Measurements from ENCODE around the gene EVPL.
A peak's percentile ranks its signal among the peaks of the same experiment; 100 is the strongest.

The EVPL gene

GRCh38 chr17:76018801-76019200 lies 8.3 kb downstream of the EVPL start:
- DNase-seq (ENCODE audit: low spot score), result no peak
- no peak for FAIRE-seq

DNA sequence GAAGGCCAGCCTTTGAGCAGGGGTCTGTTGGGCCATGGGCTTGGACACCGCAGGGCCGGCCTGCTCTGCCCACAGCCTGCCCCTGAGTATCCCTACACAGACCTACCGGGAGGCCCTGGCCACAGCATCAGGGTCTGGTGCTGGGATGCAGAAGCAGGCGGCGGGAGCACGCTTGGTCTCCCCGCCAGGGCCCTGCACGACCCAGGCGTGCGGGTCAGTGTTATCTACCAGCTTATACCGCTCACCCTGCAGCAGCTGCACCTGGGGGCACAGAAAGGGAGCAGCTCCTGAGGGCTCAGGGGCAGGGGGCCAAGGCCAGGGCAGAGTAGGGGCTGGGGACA lies 8.8 kb downstream of the EVPL start:
- FAIRE-seq (peak; percentile 32), DNase-seq (ENCODE audit: low spot score) (no peak)

DNA sequence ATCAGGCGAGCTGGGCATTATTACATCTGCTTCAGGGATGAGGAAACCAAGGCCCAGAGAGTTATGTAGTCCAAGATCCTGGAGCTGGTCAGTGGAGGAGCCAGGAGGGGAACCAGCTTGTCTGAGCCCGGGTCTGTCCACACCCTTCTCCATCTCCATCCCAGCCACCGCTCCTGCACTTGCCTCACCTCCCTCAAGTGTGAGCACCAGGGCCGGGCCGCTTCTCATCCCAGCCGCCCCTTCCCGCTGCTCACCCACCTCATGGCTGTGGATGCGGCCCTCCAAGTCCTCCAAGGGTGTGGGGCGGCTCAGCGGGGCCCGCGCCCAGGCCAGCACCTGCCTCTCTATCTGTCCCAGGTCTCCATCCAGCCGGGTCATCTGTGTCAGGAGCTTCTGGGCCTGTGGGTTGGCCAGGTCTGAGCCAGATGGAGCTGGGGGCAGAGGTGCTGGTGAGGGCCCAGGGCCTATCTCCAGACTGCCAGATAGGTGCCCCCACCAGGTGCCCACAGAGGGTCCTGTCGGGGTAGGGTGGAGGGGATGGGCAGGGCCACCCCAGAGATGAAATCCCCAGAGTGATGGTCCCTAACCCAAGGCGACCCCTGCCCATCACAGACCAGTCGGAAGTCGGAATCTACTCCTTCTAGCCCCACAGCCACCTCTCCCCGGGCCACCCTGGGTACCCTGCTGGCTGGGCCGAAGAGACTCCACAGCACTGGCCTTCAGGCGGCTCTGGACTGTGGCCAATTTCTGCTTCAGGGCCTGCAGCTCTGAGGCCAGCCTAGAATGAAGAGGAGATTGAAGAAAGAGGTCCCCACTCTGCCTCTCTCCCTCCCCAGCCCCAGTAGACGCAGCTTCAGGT lies 9.4 kb downstream of the EVPL start:
- FAIRE-seq (no peak), DNase-seq (ENCODE audit: low spot score) (no peak)

DNA sequence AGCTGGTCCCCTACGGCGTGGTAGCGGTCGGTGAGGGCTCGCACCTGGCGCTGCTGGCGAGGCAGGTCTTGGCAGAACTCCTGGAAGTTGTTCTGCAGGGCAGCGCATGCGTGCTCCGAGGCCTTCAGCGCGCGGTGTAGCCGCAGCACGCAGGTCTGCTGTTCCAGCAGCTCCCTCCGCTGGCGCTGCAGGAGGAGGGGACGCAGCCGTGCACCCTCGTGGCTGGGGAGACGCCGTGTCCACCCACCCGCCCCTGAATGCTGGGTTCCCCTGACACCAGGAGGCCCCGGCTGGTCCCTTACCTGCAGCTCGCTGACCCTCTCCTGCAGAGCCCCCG lies 12.2 kb downstream of the EVPL start:
- FAIRE-seq (no peak), DNase-seq (ENCODE audit: low spot score) (no peak)

- DNase-seq (ENCODE audit: low spot score), result peak; percentile 93
- FAIRE-seq, result peak; percentile 94
These were observed 12.8 kb downstream of the EVPL start for GRCh38 chr17:76014100-76014924.

- FAIRE-seq (peak; percentile 44), DNase-seq (ENCODE audit: low spot score) (no peak)
These were observed 13.7 kb downstream of the EVPL start for GRCh38 chr17:76013377-76013932.

- no peak for DNase-seq (ENCODE audit: low spot score)
- no peak for FAIRE-seq
These were observed 15.2 kb downstream of the EVPL start for GRCh38 chr17:76011951-76012350.

DNA sequence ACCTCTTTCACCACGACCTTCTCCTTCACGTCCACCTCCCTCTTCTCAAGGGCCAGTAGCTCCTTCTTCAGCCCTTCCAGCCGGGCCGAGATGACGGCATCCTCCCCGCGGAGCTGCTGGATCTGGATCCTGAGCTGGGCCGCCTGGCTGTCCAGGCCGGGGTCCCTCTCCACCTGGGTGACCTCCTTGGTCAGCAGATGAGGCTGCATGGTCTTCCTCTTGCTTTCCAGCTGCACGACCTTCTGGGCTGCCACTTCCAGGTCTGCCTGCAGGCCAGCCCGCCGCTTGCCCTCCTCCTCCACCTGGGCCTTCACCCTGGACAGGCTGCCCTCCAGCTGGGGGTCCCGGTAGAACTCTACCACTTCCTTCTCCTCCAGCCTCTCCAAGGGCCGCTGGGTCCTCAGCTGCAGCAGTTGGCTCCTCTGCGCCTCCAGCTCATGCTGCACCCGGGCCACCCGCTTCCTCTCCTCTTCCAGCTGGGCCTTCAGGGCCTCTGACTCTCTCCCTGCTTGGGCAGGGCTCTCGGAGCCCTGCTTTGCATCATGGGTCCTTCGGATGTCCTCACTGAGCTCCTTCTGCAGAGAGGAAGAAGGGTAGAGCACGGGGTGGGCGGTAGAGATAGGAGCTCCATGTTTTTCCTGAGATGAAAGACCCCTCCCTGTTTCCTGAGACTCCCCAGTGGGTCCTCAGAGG lies 17.0 kb downstream of the EVPL start:
- FAIRE-seq (no peak), DNase-seq (ENCODE audit: low spot score) (no peak)

GRCh38 chr17:76009447-76009846 lies 17.7 kb downstream of the EVPL start:
- FAIRE-seq (no peak), DNase-seq (ENCODE audit: low spot score) (no peak)

DNA sequence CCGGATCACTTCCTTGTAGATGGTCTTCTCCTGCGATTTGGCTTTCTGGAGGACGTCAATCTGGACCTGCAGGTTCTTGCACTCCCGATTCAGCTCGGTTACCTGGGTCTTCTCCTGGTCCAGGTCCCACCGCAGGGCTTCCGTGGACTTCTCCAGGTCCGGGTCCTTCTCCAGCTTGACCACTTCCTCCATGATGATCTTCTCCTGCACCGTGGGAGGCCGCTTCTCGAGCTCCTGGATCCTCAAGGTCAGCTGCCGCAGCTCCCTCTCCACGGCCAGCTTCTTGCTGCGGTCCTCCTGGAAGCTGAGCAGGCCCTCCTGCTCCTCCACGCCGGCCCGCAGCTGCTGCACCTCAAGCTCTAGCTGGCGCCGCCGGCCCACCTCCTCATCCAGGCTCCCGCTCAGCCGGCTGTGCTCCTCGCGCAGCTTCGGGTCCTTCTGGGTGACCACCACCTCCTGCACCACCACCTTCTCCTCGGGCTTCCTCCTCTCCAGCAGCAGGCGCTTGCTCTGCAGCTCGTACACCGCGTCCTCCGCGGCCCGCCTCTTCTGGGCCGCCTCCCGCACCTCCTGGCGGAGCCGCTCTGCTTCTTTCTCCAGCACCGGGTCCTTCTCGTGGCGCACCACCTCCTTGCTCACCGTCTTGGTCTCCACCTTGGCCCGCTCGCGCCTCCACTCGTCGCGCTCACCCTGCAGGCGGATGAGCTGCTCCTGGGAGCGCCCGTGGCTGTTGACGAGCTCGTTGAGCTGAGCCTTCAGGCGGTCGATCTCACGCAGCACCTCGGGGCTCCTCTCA lies 18.3 kb downstream of the EVPL start:
- DNase-seq (ENCODE audit: low spot score), result no peak

DNA sequence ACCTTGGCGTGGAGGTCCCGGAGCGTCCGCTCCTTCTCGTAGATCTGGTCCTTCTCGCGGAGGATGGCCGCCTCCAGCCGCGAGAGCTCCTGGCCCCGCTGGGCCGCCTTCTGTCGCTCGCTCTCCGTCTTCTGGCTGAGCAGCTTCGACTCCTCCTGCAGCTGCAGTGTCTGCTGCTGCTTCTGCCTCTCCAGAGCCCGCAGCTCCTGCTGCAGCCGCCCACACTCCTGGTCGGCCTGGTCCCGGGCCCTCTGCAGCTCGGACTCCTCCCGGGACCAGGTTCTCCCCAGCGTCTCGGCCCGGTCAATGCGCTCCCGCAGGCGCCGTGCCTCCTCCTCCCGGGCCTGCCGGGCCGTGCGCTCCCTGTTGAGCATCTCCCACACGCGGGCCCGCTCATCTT lies 18.9 kb downstream of the EVPL start:
- no peak for DNase-seq (ENCODE audit: low spot score)
- FAIRE-seq, result no peak

More for the DNA sequence above, 18.3 kb downstream of the EVPL start:
- no peak for FAIRE-seq

DNA sequence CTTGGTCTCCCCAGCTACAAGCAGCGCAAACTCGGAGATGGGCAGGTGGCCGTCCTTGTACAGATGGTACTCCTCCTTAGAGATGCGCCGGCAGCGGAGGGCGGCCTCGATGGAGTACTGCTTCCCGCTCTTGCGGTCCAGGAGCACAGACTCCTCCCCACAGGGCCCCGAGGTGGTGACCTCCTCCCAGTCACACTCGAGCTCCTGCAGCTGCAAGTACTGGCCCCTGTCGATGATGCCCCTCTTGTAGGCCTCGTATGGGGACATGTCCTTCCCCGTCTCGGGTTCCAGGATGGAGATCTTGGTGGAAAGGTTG lies 19.3 kb downstream of the EVPL start:
- FAIRE-seq, result no peak
- DNase-seq (ENCODE audit: low spot score), result no peak

- DNase-seq (ENCODE audit: low spot score), result no peak
- FAIRE-seq, result peak; percentile 50
These were observed 19.8 kb downstream of the EVPL start for GRCh38 chr17:76007131-76007849.

DNA sequence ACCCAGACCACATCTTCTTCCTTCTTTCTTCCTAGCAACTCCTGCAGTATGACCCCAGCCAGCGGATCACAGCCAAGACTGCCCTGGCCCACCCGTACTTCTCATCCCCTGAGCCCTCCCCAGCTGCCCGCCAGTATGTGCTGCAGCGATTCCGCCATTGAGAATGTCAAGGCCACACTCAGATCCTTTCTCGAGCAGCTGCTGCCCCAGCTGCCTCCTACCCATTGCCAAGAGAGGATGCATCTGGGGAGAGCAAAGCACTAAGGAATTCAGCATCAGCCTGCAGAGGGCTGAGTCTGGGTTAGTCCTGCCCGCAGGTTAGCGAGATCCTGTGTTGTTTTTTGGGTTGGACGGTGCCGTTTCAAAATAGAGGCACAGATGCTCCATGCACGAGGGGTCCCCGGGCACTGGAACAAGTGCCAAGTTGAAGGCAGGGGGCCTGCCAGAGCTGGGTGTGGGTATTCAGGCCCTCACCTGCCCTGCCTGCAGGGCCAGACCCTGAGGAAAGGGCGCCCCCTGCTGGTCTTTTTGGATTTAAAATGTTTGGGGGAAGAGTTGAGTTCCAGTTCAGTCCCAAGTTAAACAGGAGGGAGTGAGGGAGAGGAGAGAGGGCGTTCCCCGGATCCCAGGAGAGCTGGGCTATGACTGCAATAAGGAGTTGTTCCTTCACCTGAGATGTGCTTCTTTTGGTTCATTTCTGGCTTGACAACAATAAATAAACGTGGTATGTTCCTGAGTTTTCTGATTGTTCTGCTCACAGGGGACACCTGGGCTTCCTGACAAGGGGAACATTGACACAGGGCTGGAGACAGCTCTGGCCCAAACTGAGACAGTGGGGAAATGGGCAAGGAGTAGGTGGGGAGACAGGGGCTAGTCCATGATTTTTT lies 21.6 kb downstream of the EVPL start:
- DNase-seq (ENCODE audit: low spot score) (peak; percentile 80), FAIRE-seq (peak; percentile 69)

DNA sequence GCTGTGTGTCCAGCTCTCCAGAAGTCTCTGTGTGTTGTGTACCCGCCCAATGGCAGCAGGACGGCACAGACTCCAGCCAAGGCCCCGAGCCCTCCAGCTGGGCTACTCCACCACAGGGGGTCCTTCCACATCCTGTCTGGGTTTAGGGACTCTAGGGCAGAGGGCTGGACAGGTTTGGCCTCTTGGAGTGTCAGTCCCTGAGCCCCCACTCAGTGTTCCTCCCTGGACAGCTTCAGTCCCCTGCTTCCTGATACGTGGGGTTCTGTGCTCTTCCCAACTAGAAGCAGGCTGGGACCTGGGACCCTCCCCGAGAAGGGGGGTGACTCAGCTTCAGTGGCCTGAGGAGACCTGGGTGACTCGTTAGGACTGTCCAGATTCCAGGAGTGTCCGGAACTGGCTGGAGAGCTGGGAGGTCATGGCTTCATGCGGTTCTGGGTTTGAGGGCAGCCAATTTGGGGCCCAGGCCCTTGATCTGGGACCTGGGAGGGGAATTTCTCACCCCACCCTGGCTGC lies 22.3 kb downstream of the EVPL start:
- FAIRE-seq, result no peak
- DNase-seq (ENCODE audit: low spot score), result no peak

DNA sequence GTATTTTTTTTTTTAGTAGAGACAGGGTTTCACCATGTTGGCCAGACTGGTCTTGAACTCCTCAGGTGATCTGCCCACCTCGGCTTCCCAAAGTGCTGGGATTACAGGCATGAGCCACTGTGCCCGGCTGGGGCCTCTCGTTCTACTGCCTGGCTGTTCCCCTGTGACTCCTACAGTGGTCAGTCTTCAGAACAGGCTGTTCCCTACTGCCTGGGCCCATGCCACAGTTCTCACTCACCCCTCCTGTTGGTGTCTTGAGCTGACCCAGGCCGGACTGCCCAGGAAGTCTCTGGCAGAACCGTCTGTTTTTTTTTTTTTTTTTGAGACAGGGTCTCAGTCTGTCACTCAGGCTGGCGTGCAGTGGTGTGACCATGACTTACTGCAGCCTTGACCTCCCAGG lies 23.2 kb downstream of the EVPL start:
- DNase-seq (ENCODE audit: low spot score) (no peak), FAIRE-seq (no peak)

- DNase-seq (ENCODE audit: low spot score) (no peak), FAIRE-seq (no peak)
These were observed 25.0 kb downstream of the EVPL start for GRCh38 chr17:76002100-76002499.

DNA sequence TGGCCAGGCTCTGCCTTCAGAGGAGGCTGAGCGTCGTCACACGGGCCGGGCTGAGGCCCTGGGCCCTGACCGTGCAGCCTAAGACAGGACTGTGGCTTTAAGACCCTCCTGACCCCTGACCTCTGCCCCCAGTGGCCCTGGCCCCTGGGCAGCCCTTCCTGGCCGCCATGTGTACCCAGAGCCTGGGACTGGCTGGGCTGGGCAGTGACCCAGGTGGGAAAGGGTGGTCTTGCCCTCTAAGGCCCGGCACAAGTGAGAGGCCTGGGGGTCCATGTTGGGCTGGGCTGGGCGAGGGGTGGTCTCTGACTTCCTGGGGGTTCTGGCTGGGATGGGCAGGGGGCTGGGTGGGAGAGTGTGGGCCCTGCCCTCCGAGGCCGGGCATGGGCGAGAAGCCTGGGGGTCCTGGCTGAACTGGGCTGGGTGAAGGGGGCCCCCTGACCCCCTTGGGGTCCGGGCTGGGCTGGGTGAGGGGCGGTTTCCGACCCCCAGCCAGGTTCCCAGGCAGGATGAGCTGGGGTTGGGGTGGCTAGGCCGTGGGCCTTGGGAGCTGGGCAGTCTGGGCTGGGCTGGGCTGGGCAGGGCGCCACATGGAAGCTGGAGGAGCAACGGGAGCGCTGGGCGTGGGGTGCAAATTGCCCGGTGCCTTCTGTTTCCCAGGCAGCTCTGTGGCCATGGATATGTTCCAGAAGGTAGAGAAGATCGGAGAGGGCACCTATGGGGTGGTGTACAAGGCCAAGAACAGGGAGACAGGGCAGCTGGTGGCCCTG lies 26.2 kb downstream of the EVPL start, which contains the start of gene CDK3:
CDK3 (plus strand) TSS at position 101 of the 767 bp plus-strand sequence; CDS start at position 672, 571 bp downstream.
- no peak for FAIRE-seq
- DNase-seq (ENCODE audit: low spot score), result no peak

All from urothelium cell line (cell line).